Adrenal gland (tissue), 12 donors: ENCODE measurements around the gene PBX1. TPM values are rescaled to one million over a fixed set of nuclear protein-coding genes. Genes with fewer than 3 reads are reported as not detected.
"Not testable (repeated sequence)": the region's sequence is repeated elsewhere in the genome, so short reads cannot be mapped to it uniquely, and the experiment has no call there.

Experiments
- DNase-seq, 7 donors: peaks; one replicate each; pipeline ENCODE4 v3.0.0-alpha.2; 2019 to 2020
- H3K27ac ChIP-seq, 5 donors: fragments of 200-600 bp; sonication (generic) in 4 of 5; 1 replicate in 3 of 5; 2 replicates in 2 of 5; pipeline versions ENCODE4 v1.5.1 to v1.8.0; 2016 to 2020; ENCODE audit warnings: mild to moderate bottlenecking in 1 of 5
- H3K27me3 ChIP-seq: fragments of 200-600 bp; 2 replicates; pipeline ENCODE4 v1.8.0; 2021
- H3K36me3 ChIP-seq, 2 donors: fragments of 200-600 bp; replicated peaks in 1 of 2; 1 replicate in 1 of 2; 2 replicates in 1 of 2; pipeline versions ENCODE4 v1.5.1 to v1.8.0; 2018 to 2022
- H3K4me1 ChIP-seq, 2 donors: fragments of 200-600 bp; replicated peaks in 1 of 2; 1 replicate in 1 of 2; 2 replicates in 1 of 2; pipeline versions ENCODE4 v1.5.1 to v1.8.0; 2018 to 2021
- H3K4me3 ChIP-seq, 4 donors: fragments of 200-600 bp; sonication (generic) in 3 of 4; one replicate each; pipeline ENCODE4 v1.5.1; 2016 to 2018
- H3K9me3 ChIP-seq, 3 donors: fragments of 200-600 bp; sonication (generic) in 1 of 3; replicated peaks in 1 of 3; 1 replicate in 2 of 3; 2 replicates in 1 of 3; pipeline versions ENCODE4 v1.5.1 to v1.8.0; 2016 to 2021
- CTCF ChIP-seq, 6 experiments: fragments of 450-650 bp in 4 of 6; fragments of 200-600 bp in 2 of 6; sonication (generic) in 1 of 6; IDR thresholded peaks; 1 replicate in 5 of 6; 2 replicates in 1 of 6; pipeline versions ENCODE4 v1.5.1 to v1.8.0; 2016 to 2021; ENCODE audit warnings: antibody characterized with exemption in 6 of 6, mild to moderate bottlenecking in 2 of 6, moderate library complexity in 1 of 6
- POLR2A ChIP-seq, 2 donors: fragments of 450-650 bp; IDR thresholded peaks; one replicate each; pipeline ENCODE4 v1.6.1; 2017; ENCODE audit warnings: antibody characterized with exemption in 2 of 2, mild to moderate bottlenecking in 2 of 2, moderate library complexity in 1 of 2
- WGBS, 4 donors: extraction: QIAGEN DNeasy Blood & Tissue Kit in 2 of 4; methylation state at CpG; one replicate each; pipeline versions ENCODE4 v1.1.5 to v1.1.7; 2013 to 2017; 5-methylcytosine and 5-hydroxymethylcytosine counted together
- intact Hi-C, 2 donors: fragments of 100-400 bp; cut with DNase I; formaldehyde crosslinking; loops; one replicate each; pipeline versions ENCODE4 v1.14.1 to v1.15.0; 2022 to 2023
- polyA plus RNA-seq, 3 donors: library from polyadenylated mRNA; stranded (reverse); fragments of 200-250 nt in 2 of 3; fragments of 350-450 nt in 1 of 3; fragmentation: Illumina TruSeq in 1 of 3; extraction: RNeasy Lipid Tissue Mini Kit (QIAGEN cat#74804) in 1 of 3; gene quantifications; one replicate each; pipeline ENCODE4 v1.2.3, GENCODE V29; 2013 to 2014
- total RNA-seq, 9 donors: library from RNA; depleted of rRNA in 4 of 9; stranded (reverse); fragments of >200 nt in 4 of 9; fragments of 120-200 nt in 1 of 9; fragmentation: NEBNext Ultra II Directional in 1 of 9; extraction: Animal tissue kit (Norgen Biotek cat#: 25700) in 1 of 9; gene quantifications; one replicate each; pipeline versions ENCODE4 v1.1.0 to v1.2.4, GENCODE V29; 2013 to 2023
- donor health status: healthy with polysubstance abuse.
- donor health status: Bipolar disorder and iron deficiency.
- donor health status: DM: yes; HTN: yes; CAD: no.
- donor health status: DM: no; HTN: no; CAD: no.
- donor health status: DM: no; HTN: no; CAD: no.
- donor health status: DM: yes; HTN: yes; CAD: no.

Gene PBX1
- total and polyA plus RNA-seq, 12 donors, result 13.0 to 294 (median 99.3) TPM

GRCh38 chr1:164602101-164602422 is 43.1 kb downstream of the PBX1 start:
- TF ChIP-seq CTCF (IDR thresholded peaks at IDR 0.05) (no peak), POLR2A (IDR thresholded peaks at IDR 0.05) (no peak)
- intact Hi-C loops, result no loop called here
- WGBS, 4 donors, result 65 to 72% (median 69%) methylated on average over 4 of the region's 4 CpGs
- H3K4me1 ChIP-seq, result peaks cover 18 to 39% of the 10 kb centered on the region in 2 donors
- no peak overlapping the region for H3K4me3 ChIP-seq
- DNase-seq, result no peak
- no peaks in the 10 kb centered on the region for H3K27me3 ChIP-seq
- H3K36me3 ChIP-seq, result peaks cover 0 to 9% of the 10 kb centered on the region in 2 donors
- H3K9me3 ChIP-seq, result no peaks in the 10 kb centered on the region
- H3K27ac ChIP-seq, result peak overlapping the region in 4 of 5 donors; percentile 52 to 65 (median 62)

- peak overlapping the region; percentile 52 to 65 (median 61) for H3K27ac ChIP-seq
- H3K27me3 ChIP-seq, result no peaks in the 10 kb centered on the region
- WGBS, 4 donors, result 3 to 15% (median 5%) methylated on average over 10 of the region's 10 CpGs
- intact Hi-C loops, result no loop called here
- no peaks in the 10 kb centered on the region for H3K9me3 ChIP-seq
- peaks cover 18 to 44% of the 10 kb centered on the region in 2 donors for H3K4me1 ChIP-seq
- no peak overlapping the region for H3K4me3 ChIP-seq
- TF ChIP-seq POLR2A (IDR thresholded peaks at IDR 0.05), result no peak
- peak in 1 of 6 experiments; percentile 14 for TF ChIP-seq CTCF (IDR thresholded peaks at IDR 0.05)
- peak; percentile 43 to 73 (median 62) for DNase-seq
- peaks cover 0 to 3% of the 10 kb centered on the region in 2 donors for H3K36me3 ChIP-seq
Measured at GRCh38 chr1:164602480-164603093, 43.6 kb downstream of the PBX1 start.

- 92 to 95% (median 93%) methylated on average over 4 of the region's 4 CpGs for WGBS, 4 donors
- intact Hi-C loops, H3K27ac ChIP-seq, DNase-seq, H3K4me3 ChIP-seq, H3K27me3 ChIP-seq, H3K36me3 ChIP-seq, H3K9me3 ChIP-seq: not testable (repeated sequence)
- H3K4me1 ChIP-seq, result peaks cover 18 to 44% of the 10 kb centered on the region in 2 donors
Measured at GRCh38 chr1:164603805-164604204, 44.8 kb downstream of the PBX1 start.

- Histone ChIP-seq H3K36me3 (no peaks in the 10 kb centered on the region), H3K4me1 (peaks cover 18 to 40% of the 10 kb centered on the region in 2 donors), H3K4me3 (no peak overlapping the region), H3K27me3 (no peaks in the 10 kb centered on the region), H3K27ac (no peak overlapping the region), H3K9me3 (no peaks in the 10 kb centered on the region)
- TF ChIP-seq CTCF (IDR thresholded peaks at IDR 0.05) (no peak), POLR2A (IDR thresholded peaks at IDR 0.05) (no peak)
- 45 to 91% (median 65%) methylated on average over 2 of the region's 2 CpGs for WGBS, 4 donors
- intact Hi-C loops, result no loop called here
- DNase-seq, result no peak
Measured at GRCh38 chr1:164604541-164604940, 45.6 kb downstream of the PBX1 start.
